ENCODE data around the gene SPAAR. TPM values are rescaled to one million over a fixed set of nuclear protein-coding genes. Genes with fewer than 3 reads are reported as not detected.

The SPAAR gene
- total RNA-seq, 1 experiment from 2014 or later, result 0.12 TPM

- DNase-seq (ENCODE audit: low spot score), result no peak
Measured at GRCh38 chr9:35948451-35948850, 39.2 kb downstream of the SPAAR start.

- DNase-seq (ENCODE audit: low spot score), result no peak
Measured at GRCh38 chr9:35948901-35949318, 39.6 kb downstream of the SPAAR start.

- DNase-seq (ENCODE audit: low spot score), result no peak
Measured at GRCh38 chr9:35951736-35952135, 42.4 kb downstream of the SPAAR start.

DNA sequence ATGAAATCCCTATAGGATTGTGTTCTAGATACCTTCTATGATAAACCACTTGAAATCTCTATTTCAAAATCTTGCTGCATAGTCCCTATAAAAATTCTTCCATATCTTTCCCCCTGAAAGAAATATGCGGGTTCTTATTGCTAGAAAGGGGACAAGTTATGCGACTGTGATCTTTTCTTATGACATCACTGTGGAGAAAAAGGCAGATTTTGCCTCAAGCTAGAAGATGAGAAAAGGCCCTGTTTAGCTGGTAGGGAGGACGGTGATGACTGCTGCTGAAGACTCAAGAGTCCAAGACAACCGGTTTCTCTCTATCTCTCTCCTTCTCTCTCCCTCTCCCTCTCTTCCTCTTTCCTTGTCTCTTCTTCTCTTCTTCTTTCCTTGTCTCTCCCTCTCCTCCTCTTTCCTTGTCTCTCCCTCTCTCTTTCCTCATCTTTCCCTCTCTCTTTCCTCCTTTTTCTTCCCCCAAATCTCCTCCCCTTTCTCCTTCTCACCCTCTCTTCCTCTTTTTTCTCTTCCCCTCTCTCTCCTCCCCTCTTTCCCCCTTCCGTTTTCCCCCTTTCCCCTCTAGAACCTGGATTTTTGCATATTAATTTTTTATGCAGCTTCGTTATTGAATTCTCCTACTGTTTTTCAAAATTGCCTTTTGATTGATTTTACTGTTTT lies 43.4 kb downstream of the SPAAR start:
- no peak for DNase-seq (ENCODE audit: low spot score)

GRCh38 chr9:35954942-35955546 lies 45.8 kb downstream of the SPAAR start:
- peak; percentile 84 for DNase-seq (ENCODE audit: low spot score)

DNA sequence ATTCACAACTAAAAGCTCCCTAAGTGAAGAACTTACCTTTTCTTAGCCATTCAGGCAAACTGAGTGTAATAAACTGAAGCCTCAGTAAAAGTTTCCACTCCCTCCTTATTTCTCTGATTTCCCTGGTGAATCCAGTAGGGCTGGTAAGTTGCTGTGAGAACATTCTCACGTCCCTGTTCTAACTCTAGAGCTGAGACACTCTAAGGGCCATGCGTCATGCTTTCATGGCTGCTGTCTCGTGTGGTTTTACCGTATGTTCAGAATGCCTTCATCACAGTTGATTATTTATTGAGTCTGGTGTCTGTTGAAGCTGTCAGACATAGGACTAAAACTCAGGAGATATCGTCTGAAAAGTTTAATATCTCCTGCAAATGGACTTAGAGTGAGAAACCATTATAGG lies 47.4 kb downstream of the SPAAR start:
- DNase-seq (ENCODE audit: low spot score), result no peak

- no peak for DNase-seq (ENCODE audit: low spot score)
Measured at GRCh38 chr9:35958104-35958837, 49.0 kb downstream of the SPAAR start, which contains the start of gene OR2S2. Gene OR2S2, minus strand, starts transcription at chr9:35958154. Its CDS starts 56 bp downstream, at chr9:35958098.

- no peak for DNase-seq (ENCODE audit: low spot score)
Measured at GRCh38 chr9:35960039-35960655, 50.9 kb downstream of the SPAAR start.

Other genes starting within 250 kb of the SPAAR start
- 16.9 and 44.9 TPM in 2 replicates for gene ARHGEF39, start 244.3 kb upstream of the SPAAR start, total RNA-seq (2014; rRNA removed; shearing (Covaris generic))
- 1.3 and 2.1 TPM in 2 replicates for gene CA9, start 235.6 kb upstream of the SPAAR start, total RNA-seq (2014; rRNA removed; shearing (Covaris generic))
- gene TPM2, start 219.6 kb upstream of the SPAAR start, total RNA-seq (2014; rRNA removed; shearing (Covaris generic)), result 2.7 and 3.9 TPM in 2 replicates
- gene TLN1, start 177.3 kb upstream of the SPAAR start, total RNA-seq (2014; rRNA removed; shearing (Covaris generic)), result 71.2 and 95.8 TPM in 2 replicates
- gene CREB3, start 176.8 kb upstream of the SPAAR start, total RNA-seq (2014; rRNA removed; shearing (Covaris generic)), result 115 and 121 TPM in 2 replicates
- 16.9 and 21.5 TPM in 2 replicates for gene GBA2, start 160.3 kb upstream of the SPAAR start, total RNA-seq (2014; rRNA removed; shearing (Covaris generic))
- gene RGP1, start 160.2 kb upstream of the SPAAR start, total RNA-seq (2014; rRNA removed; shearing (Covaris generic)), result 16.4 and 18.6 TPM in 2 replicates
- gene MSMP, start 155.2 kb upstream of the SPAAR start, total RNA-seq (2014; rRNA removed; shearing (Covaris generic)), result not detected in 2 replicates
- gene NPR2, start 117.9 kb upstream of the SPAAR start, total RNA-seq (2014; rRNA removed; shearing (Covaris generic)), result 0.25 and 2.9 TPM in 2 replicates
- 0.99 TPM in 2 replicates for gene SPAG8, start 97.2 kb upstream of the SPAAR start, total RNA-seq (2014; rRNA removed; shearing (Covaris generic))
- 88.2 and 95.4 TPM in 2 replicates for gene HINT2, start 94.4 kb upstream of the SPAAR start, total RNA-seq (2014; rRNA removed; shearing (Covaris generic))
- gene FAM221B, start 80.8 kb upstream of the SPAAR start, total RNA-seq (2014; rRNA removed; shearing (Covaris generic)), result not detected in 2 replicates
- gene TMEM8B, start 80.3 kb upstream of the SPAAR start, total RNA-seq (2014; rRNA removed; shearing (Covaris generic)), result 2.1 and 4.2 TPM in 2 replicates
- not detected in 2 replicates for gene OR13J1, start 39.1 kb upstream of the SPAAR start, total RNA-seq (2014; rRNA removed; shearing (Covaris generic))
- gene HRCT1, start 3.3 kb upstream of the SPAAR start, total RNA-seq (2014; rRNA removed; shearing (Covaris generic)), result 0.41 TPM in 1 of 2 replicates, not detected in the other
- gene OR2S2, start 48.7 kb downstream of the SPAAR start, total RNA-seq (2014; rRNA removed; shearing (Covaris generic)), result not detected in 2 replicates
- 14.3 and 16.7 TPM in 2 replicates for gene RECK, start 127.4 kb downstream of the SPAAR start, total RNA-seq (2014; rRNA removed; shearing (Covaris generic))
- 5.5 and 9.7 TPM in 2 replicates for gene GLIPR2, start 227.2 kb downstream of the SPAAR start, total RNA-seq (2014; rRNA removed; shearing (Covaris generic))